Endothelial cell (in vitro differentiated cells): ENCODE results near the gene KLHL7. TPM values are rescaled to one million over a fixed set of nuclear protein-coding genes. Genes with fewer than 3 reads are reported as not detected.
A peak's percentile ranks its signal among the peaks of the same experiment; 100 is the strongest.

Experiments used
- DNase-seq: peaks from one replicate; pipeline ENCODE4 v3.0.0; 2021; ENCODE audit warnings: low spot score
- H3K27ac Mint-ChIP-seq: one replicate; pipeline ENCODE4 v1.8.0; 2021; ENCODE audit warnings: mixed read lengths, inconsistent platforms; ENCODE audit not compliant: unreplicated experiment
- H3K27me3 Mint-ChIP-seq: one replicate; pipeline ENCODE4 v1.8.0; 2021; ENCODE audit warnings: mild to moderate bottlenecking, moderate library complexity, mixed read lengths, inconsistent platforms; ENCODE audit not compliant: unreplicated experiment
- H3K36me3 Mint-ChIP-seq: one replicate; pipeline ENCODE4 v1.8.0; 2021; ENCODE audit warnings: mild to moderate bottlenecking, low read depth, mixed read lengths, inconsistent platforms; ENCODE audit not compliant: unreplicated experiment
- H3K4me1 Mint-ChIP-seq: one replicate; pipeline ENCODE4 v1.8.0; 2021; ENCODE audit warnings: mild to moderate bottlenecking, mixed read lengths, inconsistent platforms; ENCODE audit not compliant: unreplicated experiment
- H3K4me3 Mint-ChIP-seq: one replicate; pipeline ENCODE4 v1.8.0; 2021; ENCODE audit warnings: mild to moderate bottlenecking, mixed read lengths, inconsistent platforms; ENCODE audit not compliant: unreplicated experiment
- H3K9me3 Mint-ChIP-seq: one replicate; pipeline ENCODE4 v1.8.0; 2021; ENCODE audit warnings: mixed read lengths, inconsistent platforms; ENCODE audit not compliant: unreplicated experiment
- CTCF ChIP-seq: fragments of 200-600 bp; sonication (generic); IDR thresholded peaks from one replicate; pipeline ENCODE4 v1.5.0; 2021; ENCODE audit warnings: antibody characterized with exemption; ENCODE audit not compliant: unreplicated experiment
- total RNA-seq: library from RNA; stranded (reverse); fragmentation: NEBNext Ultra II Directional; extraction: Animal tissue kit (Norgen Biotek cat#: 25700); gene quantifications from one replicate; pipeline ENCODE4 v1.2.1, GENCODE V29; 2021; ENCODE audit not compliant: unreplicated experiment

Gene KLHL7
- total RNA-seq, 1 donor from 2014 or later, result 44.8 TPM

GRCh38 chr7:23075571-23075970 lies 30.0 kb upstream of the KLHL7 start:
- Mint-ChIP-seq H3K4me1 (peaks cover 43% of the 10 kb centered on the region), H3K9me3 (no peaks in the 10 kb centered on the region), H3K27me3 (peaks cover 2% of the 10 kb centered on the region), H3K36me3 (no peaks in the 10 kb centered on the region), H3K27ac (no peak overlapping the region), H3K4me3 (no peak overlapping the region)
- no peak for TF ChIP-seq CTCF
- DNase-seq, result no peak

- Mint-ChIP-seq H3K4me1 (peaks cover 46% of the 10 kb centered on the region), H3K4me3 (peak overlapping the region; percentile 67), H3K27ac (peak overlapping the region; percentile 95), H3K9me3 (no peaks in the 10 kb centered on the region), H3K36me3 (no peaks in the 10 kb centered on the region), H3K27me3 (peaks cover 2% of the 10 kb centered on the region)
- no peak for TF ChIP-seq CTCF
- DNase-seq, result no peak
Measured at GRCh38 chr7:23076772-23077171, 28.8 kb upstream of the KLHL7 start.

DNA sequence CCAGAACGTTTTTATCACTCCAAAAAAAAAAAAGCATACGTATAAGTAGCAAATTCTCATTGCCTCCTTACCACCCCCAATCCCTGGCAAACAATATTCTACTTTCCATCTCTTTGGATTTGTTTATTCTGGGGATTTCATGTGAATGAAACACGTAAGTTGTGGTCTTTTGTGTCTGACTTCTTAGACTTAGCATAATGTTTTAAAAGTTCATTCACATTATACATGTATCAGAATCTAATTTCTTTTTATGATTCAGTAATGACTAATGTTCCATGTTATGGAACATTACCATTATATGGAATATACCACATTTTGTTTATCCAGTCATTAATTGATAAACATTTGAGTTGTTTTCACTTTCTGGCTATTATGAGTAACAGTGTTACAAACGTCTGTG lies 12.5 kb upstream of the KLHL7 start:
- no peak for DNase-seq
- Mint-ChIP-seq H3K4me3 (no peak overlapping the region), H3K9me3 (no peaks in the 10 kb centered on the region), H3K4me1 (no peaks in the 10 kb centered on the region), H3K36me3 (peaks cover 3% of the 10 kb centered on the region), H3K27me3 (peaks cover 1% of the 10 kb centered on the region), H3K27ac (no peak overlapping the region)
- TF ChIP-seq CTCF, result no peak

DNA sequence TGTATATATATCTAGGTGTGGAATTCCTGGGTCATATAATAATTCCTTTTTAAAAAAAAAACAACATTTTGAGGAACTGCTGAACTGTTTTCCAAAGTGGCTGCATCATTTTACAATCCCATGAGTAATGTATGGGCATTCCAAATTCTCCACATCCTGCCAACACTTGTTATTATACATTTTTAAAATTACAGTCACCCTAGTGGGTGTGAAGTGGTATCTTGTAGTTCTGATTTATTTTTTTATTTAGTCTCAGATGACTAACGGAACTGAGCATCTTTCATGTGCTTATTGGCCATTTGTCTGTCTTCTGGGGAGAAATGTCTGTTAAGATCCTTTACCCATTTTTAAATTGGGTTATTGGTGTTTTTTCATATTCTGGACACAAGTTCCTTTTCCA lies 12.0 kb upstream of the KLHL7 start:
- Mint-ChIP-seq H3K27ac (no peak overlapping the region), H3K36me3 (peaks cover 3% of the 10 kb centered on the region), H3K27me3 (peaks cover 1% of the 10 kb centered on the region), H3K9me3 (no peaks in the 10 kb centered on the region), H3K4me3 (no peak overlapping the region), H3K4me1 (no peaks in the 10 kb centered on the region)
- TF ChIP-seq CTCF, result no peak
- DNase-seq, result no peak

DNA sequence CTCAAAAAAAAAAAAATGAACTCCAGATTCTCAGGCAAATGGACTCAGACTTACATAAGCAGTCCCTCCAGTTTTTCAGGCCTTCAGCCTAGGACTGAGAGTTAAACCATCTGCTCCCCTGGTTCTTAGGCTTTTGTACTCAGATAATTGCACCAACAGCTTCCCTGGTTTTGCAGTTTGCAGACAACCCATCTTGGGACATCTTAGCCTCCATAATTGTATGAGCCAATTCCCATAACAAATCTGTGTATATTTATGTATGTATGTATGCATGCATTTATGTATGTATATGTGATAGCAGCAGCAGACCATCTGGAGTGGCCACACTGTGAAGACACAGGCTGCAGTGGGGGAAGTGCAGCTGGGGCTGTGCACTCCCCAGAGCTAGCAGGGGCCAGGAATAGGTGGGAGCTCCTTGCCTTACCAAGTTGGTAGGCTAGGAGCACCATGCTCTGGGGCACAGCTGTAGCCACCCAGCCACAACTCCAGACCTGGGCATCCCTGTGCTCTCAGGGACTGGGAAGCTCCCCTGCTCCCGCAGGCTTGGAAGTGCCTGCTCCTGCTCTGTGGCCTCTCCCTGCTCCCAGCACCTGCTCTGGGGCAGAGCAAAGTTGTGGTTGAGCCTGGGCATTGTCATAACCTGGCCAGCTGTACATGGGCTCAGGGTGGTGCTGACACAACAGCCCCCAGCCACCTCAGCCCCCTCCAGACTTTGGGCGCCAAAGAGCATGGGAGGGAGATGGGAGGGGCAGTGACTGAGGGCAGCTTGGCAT lies 8.9 kb upstream of the KLHL7 start:
- DNase-seq, result no peak
- Mint-ChIP-seq H3K27me3 (peaks cover 1% of the 10 kb centered on the region), H3K27ac (no peak overlapping the region), H3K4me1 (no peaks in the 10 kb centered on the region), H3K36me3 (peaks cover 3% of the 10 kb centered on the region), H3K4me3 (no peak overlapping the region), H3K9me3 (no peaks in the 10 kb centered on the region)
- no peak for TF ChIP-seq CTCF
